ENCODE results near the gene SRXN1.

SRXN1 gene

DNA sequence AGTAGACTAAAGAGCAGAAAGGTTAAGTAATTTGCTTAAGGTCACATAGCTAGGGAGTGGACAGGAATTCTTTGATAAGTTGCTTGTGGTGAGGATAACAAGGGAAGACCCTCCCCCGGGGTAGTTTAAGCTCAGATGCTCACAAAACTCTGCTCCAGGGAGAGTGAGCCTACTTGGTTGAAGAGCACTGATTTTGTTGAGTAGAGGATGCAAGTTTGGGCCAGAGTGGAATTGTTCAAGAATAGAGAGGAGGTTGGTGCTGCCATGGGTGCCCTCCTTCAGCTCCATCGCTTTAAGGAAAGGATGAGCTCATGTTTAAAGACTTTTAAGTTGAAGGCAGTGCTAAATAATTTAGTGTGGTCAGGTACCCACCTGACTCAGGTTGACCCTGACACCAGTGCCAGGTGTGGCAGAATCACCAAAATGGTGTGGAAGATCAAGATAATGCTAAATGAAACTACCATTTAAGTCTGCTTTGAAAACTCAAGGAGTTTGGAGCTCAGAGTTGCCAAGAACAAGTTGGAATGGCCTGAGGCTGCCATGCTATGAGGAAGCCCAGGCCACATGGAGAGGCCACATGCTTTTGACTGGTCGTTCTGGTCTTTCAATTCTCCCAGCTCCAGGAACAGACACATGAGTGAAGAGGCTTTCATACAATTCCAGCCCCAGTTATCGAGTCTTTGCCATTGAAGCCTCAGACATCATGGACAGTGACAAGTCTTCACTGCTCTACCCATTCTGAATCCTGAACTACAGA is 34.9 kb downstream of the SRXN1 start:
- TF ChIP-seq, protein P1, sequence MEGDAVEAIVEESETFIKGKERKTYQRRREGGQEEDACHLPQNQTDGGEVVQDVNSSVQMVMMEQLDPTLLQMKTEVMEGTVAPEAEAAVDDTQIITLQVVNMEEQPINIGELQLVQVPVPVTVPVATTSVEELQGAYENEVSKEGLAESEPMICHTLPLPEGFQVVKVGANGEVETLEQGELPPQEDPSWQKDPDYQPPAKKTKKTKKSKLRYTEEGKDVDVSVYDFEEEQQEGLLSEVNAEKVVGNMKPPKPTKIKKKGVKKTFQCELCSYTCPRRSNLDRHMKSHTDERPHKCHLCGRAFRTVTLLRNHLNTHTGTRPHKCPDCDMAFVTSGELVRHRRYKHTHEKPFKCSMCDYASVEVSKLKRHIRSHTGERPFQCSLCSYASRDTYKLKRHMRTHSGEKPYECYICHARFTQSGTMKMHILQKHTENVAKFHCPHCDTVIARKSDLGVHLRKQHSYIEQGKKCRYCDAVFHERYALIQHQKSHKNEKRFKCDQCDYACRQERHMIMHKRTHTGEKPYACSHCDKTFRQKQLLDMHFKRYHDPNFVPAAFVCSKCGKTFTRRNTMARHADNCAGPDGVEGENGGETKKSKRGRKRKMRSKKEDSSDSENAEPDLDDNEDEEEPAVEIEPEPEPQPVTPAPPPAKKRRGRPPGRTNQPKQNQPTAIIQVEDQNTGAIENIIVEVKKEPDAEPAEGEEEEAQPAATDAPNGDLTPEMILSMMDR (IDR thresholded peaks at IDR 0.05; ENCODE audit: low read length), result no peak
- TF ChIP-seq EZH2 (IDR thresholded peaks at IDR 0.05; ENCODE audit: borderline replicate concordance, low read length), result no peak
- H3K4me1 ChIP-seq (ENCODE audit: insufficient read depth, low read length, severe bottlenecking), result no peaks in the 10 kb centered on the region
- no peaks in the 10 kb centered on the region for H3K36me3 ChIP-seq (ENCODE audit: insufficient read depth, low read length)
- H2AFZ ChIP-seq (ENCODE audit: low read length), result no peak overlapping the region
- H3K79me2 ChIP-seq (ENCODE audit: insufficient read depth, low read length), result no peaks in the 10 kb centered on the region
- H3K4me2 ChIP-seq (ENCODE audit: low read length), result no peak overlapping the region
- peaks cover 3% of the 10 kb centered on the region; the same call in 1 of the 2 replicates for H3K9me3 ChIP-seq (ENCODE audit: low read length)
- no peaks in the 10 kb centered on the region for H3F3A ChIP-seq (ENCODE audit: insufficient read depth, low read length)
- H3K9ac ChIP-seq (ENCODE audit: low read length), result no peak overlapping the region
- H3K27me3 ChIP-seq (ENCODE audit: insufficient read depth, low read length), result peaks cover 11% of the 10 kb centered on the region
- no peak overlapping the region for H3K27ac ChIP-seq (ENCODE audit: low read depth, low read length, poor library complexity, severe bottlenecking)
- no peaks in the 10 kb centered on the region for H3K9me2 ChIP-seq (ENCODE audit: low read depth, low read length)
- no peak overlapping the region for H3K4me3 ChIP-seq (ENCODE audit: low read depth, low read length, poor library complexity, severe bottlenecking)
- H4K20me1 ChIP-seq (ENCODE audit: insufficient read depth, low read length), result no peaks in the 10 kb centered on the region

DNA sequence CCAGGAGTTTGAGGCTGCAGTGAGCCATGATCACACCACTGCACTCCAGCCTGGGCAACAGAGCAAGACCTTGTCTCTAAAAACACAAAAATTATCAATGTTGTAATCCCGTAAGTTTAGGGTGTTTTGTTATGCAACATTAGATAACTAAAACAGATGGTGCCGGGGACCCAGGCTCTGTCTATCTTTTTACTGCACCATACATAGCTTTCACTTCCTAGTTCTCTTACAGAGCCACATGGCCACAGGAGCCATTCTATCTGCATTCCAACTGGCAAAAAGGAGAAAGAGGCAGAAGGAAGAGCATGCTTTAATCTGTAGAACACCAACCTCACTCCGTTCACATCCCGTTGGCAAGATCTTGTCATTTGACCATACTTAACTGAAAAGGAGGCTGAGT is 37.5 kb downstream of the SRXN1 start:
- H3K9ac ChIP-seq (ENCODE audit: low read length), result no peak overlapping the region
- no peaks in the 10 kb centered on the region for H3F3A ChIP-seq (ENCODE audit: insufficient read depth, low read length)
- H3K4me2 ChIP-seq (ENCODE audit: low read length), result no peak overlapping the region
- no peak overlapping the region for H3K27ac ChIP-seq (ENCODE audit: low read depth, low read length, poor library complexity, severe bottlenecking)
- H3K9me2 ChIP-seq (ENCODE audit: low read depth, low read length), result no peaks in the 10 kb centered on the region
- H3K9me3 ChIP-seq (ENCODE audit: low read length), result peaks cover 3% of the 10 kb centered on the region; the same call in 1 of the 2 replicates
- H2AFZ ChIP-seq (ENCODE audit: low read length), result no peak overlapping the region
- H3K4me1 ChIP-seq (ENCODE audit: insufficient read depth, low read length, severe bottlenecking), result no peaks in the 10 kb centered on the region
- H3K27me3 ChIP-seq (ENCODE audit: insufficient read depth, low read length), result peaks cover 11% of the 10 kb centered on the region; the same call in 1 of the 2 replicates
- no peaks in the 10 kb centered on the region for H3K79me2 ChIP-seq (ENCODE audit: insufficient read depth, low read length)
- no peaks in the 10 kb centered on the region for H3K36me3 ChIP-seq (ENCODE audit: insufficient read depth, low read length)
- no peak overlapping the region for H3K4me3 ChIP-seq (ENCODE audit: low read depth, low read length, poor library complexity, severe bottlenecking)
- H4K20me1 ChIP-seq (ENCODE audit: insufficient read depth, low read length), result no peaks in the 10 kb centered on the region
- TF ChIP-seq, protein P1 (IDR thresholded peaks at IDR 0.05; ENCODE audit: low read length), result no peak
- no peak for TF ChIP-seq EZH2 (IDR thresholded peaks at IDR 0.05; ENCODE audit: borderline replicate concordance, low read length)

DNA sequence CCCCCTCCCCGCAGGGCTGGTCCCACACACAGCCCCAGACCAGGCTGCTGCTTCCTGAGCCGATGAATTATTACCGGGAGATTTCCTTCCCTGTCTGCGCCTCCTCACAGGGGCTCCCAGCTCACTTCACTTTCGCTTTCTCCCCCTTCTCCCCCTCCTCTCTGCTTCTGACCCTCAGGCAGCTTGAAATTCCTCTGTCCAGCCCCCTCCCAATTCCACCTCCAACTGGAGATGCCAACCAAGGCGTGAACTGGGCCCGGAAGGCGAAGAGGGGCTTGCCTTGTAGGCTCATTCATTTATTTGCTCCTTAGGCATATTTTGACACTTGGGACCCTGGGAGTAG is 41.2 kb downstream of the SRXN1 start:
- Histone ChIP-seq H3K9me2 (ENCODE audit: low read depth, low read length) (no peaks in the 10 kb centered on the region), H3K4me3 (ENCODE audit: low read depth, low read length, poor library complexity, severe bottlenecking) (no peak overlapping the region), H3K36me3 (ENCODE audit: insufficient read depth, low read length) (no peaks in the 10 kb centered on the region), H2AFZ (ENCODE audit: low read length) (no peak overlapping the region), H3F3A (ENCODE audit: insufficient read depth, low read length) (no peaks in the 10 kb centered on the region), H3K9me3 (ENCODE audit: low read length) (no peaks in the 10 kb centered on the region; the same call in 1 of the 2 replicates), H4K20me1 (ENCODE audit: insufficient read depth, low read length) (no peaks in the 10 kb centered on the region), H3K27ac (ENCODE audit: low read depth, low read length, poor library complexity, severe bottlenecking) (no peak overlapping the region), H3K79me2 (ENCODE audit: insufficient read depth, low read length) (no peaks in the 10 kb centered on the region), H3K27me3 (ENCODE audit: insufficient read depth, low read length) (peaks cover 4% of the 10 kb centered on the region; the same call in 1 of the 2 replicates), H3K4me1 (ENCODE audit: insufficient read depth, low read length, severe bottlenecking) (no peaks in the 10 kb centered on the region), H3K9ac (ENCODE audit: low read length) (no peak overlapping the region), H3K4me2 (ENCODE audit: low read length) (no peak overlapping the region)
- no peak for TF ChIP-seq EZH2 (IDR thresholded peaks at IDR 0.05; ENCODE audit: borderline replicate concordance, low read length)
- TF ChIP-seq, protein P1 (IDR thresholded peaks at IDR 0.05; ENCODE audit: low read length), result no peak

All from OCI-LY1 (cell line).